Naive thymus-derived CD8-positive, alpha-beta T cell (primary cell): ENCODE measurements around the gene OGFR. TPM values are rescaled to one million over a fixed set of nuclear protein-coding genes. Genes with fewer than 3 reads are reported as not detected.
A peak's percentile ranks its signal among the peaks of the same experiment; 100 is the strongest.

Source experiments
- ATAC-seq, 2 donors: fragments of 150-1000 bp; cut with Tn5 transposase in 1 of 2; sonication (Bioruptor Pico), chemical (Tn5 transposase) in 1 of 2; 1 replicate in 1 of 2; 2 replicates in 1 of 2; pipeline ENCODE4 v1.10.0; 2021; ENCODE audit warnings: mild to moderate bottlenecking in 2 of 2, moderate library complexity in 2 of 2
- POLR2A ChIA-PET: fragments of 350-600 bp; sonication (Branson Sonifier 250); formaldehyde crosslinking; loops from one replicate; lab custom pipeline; 2021; ENCODE audit warnings: antibody characterized with exemption; lab: Charles Lee
- DNase-seq, 10 donors: peaks; one replicate each; pipeline versions ENCODE4 v3.0.0 to v3.0.0-alpha.2; 2020 to 2022
- H3K27ac Mint-ChIP-seq, 10 donors: one replicate each; pipeline ENCODE4 v1.8.0; 2020 to 2022; ENCODE audit warnings: mild to moderate bottlenecking in 10 of 10, mixed read lengths in 10 of 10, moderate library complexity in 4 of 10, inconsistent platforms in 1 of 10
- H3K27me3 Mint-ChIP-seq, 5 donors: one replicate each; pipeline ENCODE4 v1.8.0; 2021 to 2022; ENCODE audit warnings: mixed read lengths in 5 of 5
- H3K36me3 Mint-ChIP-seq, 3 donors: one replicate each; pipeline ENCODE4 v1.8.0; 2020 to 2022; ENCODE audit warnings: mixed read lengths in 3 of 3, mild to moderate bottlenecking in 2 of 3, inconsistent platforms in 1 of 3
- H3K4me1 Mint-ChIP-seq, 4 donors: one replicate each; pipeline ENCODE4 v1.8.0; 2021 to 2022; ENCODE audit warnings: mixed read lengths in 4 of 4
- H3K4me3 Mint-ChIP-seq, 10 donors: one replicate each; pipeline ENCODE4 v1.8.0; 2020 to 2022; ENCODE audit warnings: mild to moderate bottlenecking in 10 of 10, mixed read lengths in 10 of 10, moderate library complexity in 6 of 10, inconsistent platforms in 1 of 10
- H3K9me3 Mint-ChIP-seq, 9 donors: one replicate each; pipeline ENCODE4 v1.8.0; 2020 to 2022; ENCODE audit warnings: mixed read lengths in 9 of 9, mild to moderate bottlenecking in 3 of 9, inconsistent platforms in 1 of 9, moderate library complexity in 1 of 9
- polyA plus RNA-seq, 3 donors: library from polyadenylated mRNA; unstranded; fragments of 300-500 nt; fragmentation: Illumina TruSeq; gene quantifications; one replicate each; pipeline ENCODE4 v1.2.3, GENCODE V29; 2021
- total RNA-seq, 8 experiments: library from RNA in 2 of 8; stranded (reverse) in 2 of 8; gene quantifications; one replicate each; pipeline ENCODE4 v1.2.3 and lab custom pipeline; 2021 to 2026

The OGFR gene
- total and polyA plus RNA-seq, 5 experiments from 2014 or later, result 26.5 to 79.9 (median 58.2) TPM

DNA sequence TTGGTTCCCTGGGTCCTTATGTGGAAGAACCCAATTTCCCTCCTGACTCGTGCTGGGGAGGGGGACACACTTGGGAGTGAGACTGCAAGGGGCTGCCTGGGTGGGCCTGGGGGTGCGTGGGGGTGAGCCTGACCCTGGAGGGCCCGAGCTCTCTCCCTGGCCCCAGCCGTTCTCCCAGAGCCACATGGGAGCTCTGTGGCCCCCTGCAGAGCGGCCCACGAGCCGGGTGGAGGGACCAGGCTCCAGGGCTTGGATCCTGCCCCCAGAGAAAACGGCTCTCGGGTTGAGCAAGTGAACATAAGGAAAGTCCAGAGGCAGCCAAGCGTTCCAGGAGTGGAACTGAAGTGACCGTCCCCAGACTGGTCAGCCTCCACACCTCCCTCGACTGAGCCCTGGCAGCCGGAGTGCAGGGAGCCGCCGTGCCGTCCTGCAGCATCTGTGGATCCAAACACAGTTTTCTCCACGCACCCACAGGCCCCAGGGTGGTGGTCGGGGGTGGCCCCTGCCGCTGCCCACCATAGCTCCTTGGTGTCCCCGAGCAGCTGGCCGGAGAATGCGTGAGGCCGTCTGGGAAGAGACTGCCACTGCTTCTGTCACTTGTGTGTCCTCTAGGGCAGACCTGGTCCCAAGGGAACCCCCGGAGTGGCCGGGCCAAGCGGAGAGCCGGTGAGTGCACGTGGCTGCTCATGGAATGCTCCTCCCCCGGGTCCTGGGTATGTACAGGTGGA lies 22.8 kb downstream of the OGFR start:
- no peak overlapping the region for H3K4me3 Mint-ChIP-seq
- H3K36me3 Mint-ChIP-seq, result no peaks in the 10 kb centered on the region
- no peaks in the 10 kb centered on the region for H3K27me3 Mint-ChIP-seq
- POLR2A ChIA-PET, result no interaction called here
- DNase-seq, result peak in 1 of 10 donors; percentile 45
- ATAC-seq, result no peak
- H3K4me1 Mint-ChIP-seq, result peaks cover 0 to 13% (median 6%) of the 10 kb centered on the region in 4 donors
- no peak overlapping the region for H3K27ac Mint-ChIP-seq
- no peaks in the 10 kb centered on the region for H3K9me3 Mint-ChIP-seq

GRCh38 chr20:62828051-62828450 lies 23.4 kb downstream of the OGFR start:
- no peaks in the 10 kb centered on the region for H3K36me3 Mint-ChIP-seq
- H3K4me3 Mint-ChIP-seq, result no peak overlapping the region
- H3K27me3 Mint-ChIP-seq, result no peaks in the 10 kb centered on the region
- H3K9me3 Mint-ChIP-seq, result no peaks in the 10 kb centered on the region
- POLR2A ChIA-PET, result no interaction called here
- peaks cover 0 to 16% (median 7%) of the 10 kb centered on the region in 4 donors for H3K4me1 Mint-ChIP-seq
- peak in 1 of 10 donors; percentile 28 for DNase-seq
- no peak for ATAC-seq
- no peak overlapping the region for H3K27ac Mint-ChIP-seq

- no peak overlapping the region for H3K4me3 Mint-ChIP-seq
- H3K9me3 Mint-ChIP-seq, result no peaks in the 10 kb centered on the region
- DNase-seq, result peak in 1 of 10 donors; percentile 58
- ATAC-seq, result no peak
- no peaks in the 10 kb centered on the region for H3K36me3 Mint-ChIP-seq
- no peak overlapping the region for H3K27ac Mint-ChIP-seq
- POLR2A ChIA-PET, result interaction anchor here (0.6 kb wide), 1 partner anchor 228 kb away, joined by 4 read pairs; no protein-coding TSS in a partner anchor
- H3K4me1 Mint-ChIP-seq, result peaks cover 0 to 14% (median 6%) of the 10 kb centered on the region in 4 donors
- no peaks in the 10 kb centered on the region for H3K27me3 Mint-ChIP-seq
These were observed 24.0 kb downstream of the OGFR start for GRCh38 chr20:62828511-62829230.

GRCh38 chr20:62829231-62830230 lies 24.9 kb downstream of the OGFR start:
- Mint-ChIP-seq H3K4me1 (peaks cover 0 to 14% (median 6%) of the 10 kb centered on the region in 4 donors), H3K9me3 (no peaks in the 10 kb centered on the region), H3K27ac (no peak overlapping the region), H3K4me3 (no peak overlapping the region), H3K36me3 (no peaks in the 10 kb centered on the region), H3K27me3 (no peaks in the 10 kb centered on the region)
- POLR2A ChIA-PET, result interaction anchor here (0.6 kb wide), 1 partner anchor 227 kb away, joined by 4 read pairs; no protein-coding TSS in a partner anchor
- DNase-seq, result peak in 1 of 10 donors; percentile 60
- ATAC-seq, result no peak

DNA sequence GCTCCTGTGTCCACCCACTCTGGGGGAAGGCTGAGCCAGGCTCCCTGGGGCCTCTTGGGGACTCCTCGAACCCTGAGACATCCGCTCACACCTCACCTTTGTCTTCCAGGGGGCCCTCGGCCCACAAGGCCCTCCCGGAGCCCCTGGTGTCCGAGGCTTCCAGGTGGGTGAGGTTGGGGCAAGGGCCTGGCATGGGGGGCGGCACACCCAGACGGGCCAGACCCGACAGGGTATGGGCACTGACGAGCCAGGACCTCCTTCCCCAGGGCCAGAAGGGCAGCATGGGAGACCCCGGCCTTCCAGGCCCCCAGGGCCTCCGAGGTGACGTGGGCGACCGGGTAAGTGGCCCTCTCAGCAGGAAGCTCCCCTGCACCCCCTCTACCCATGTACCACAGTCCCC lies 25.6 kb downstream of the OGFR start:
- no peak overlapping the region for H3K4me3 Mint-ChIP-seq
- POLR2A ChIA-PET, result no interaction called here
- no peaks in the 10 kb centered on the region for H3K9me3 Mint-ChIP-seq

DNA sequence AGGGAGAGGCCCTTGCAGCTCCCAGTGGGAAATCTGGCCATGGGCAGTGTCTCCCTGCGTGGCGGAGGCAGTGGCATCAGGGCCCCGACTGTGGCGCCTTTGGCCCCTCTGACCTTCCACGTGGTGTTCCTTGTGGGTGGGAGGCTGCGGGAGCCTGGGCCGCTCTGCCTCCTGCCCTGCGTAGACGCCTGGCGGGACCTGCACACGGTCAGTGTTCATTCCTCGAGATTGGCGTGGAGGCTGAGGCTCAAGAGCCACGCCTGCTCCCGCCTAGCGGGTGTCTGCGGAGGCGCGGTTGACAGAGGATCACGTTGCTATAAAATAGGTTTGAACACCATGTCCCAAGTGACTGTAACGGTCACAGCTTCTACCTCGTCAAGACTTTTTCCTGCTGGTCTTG lies 26.2 kb downstream of the OGFR start:
- Mint-ChIP-seq H3K27ac (no peak overlapping the region), H3K27me3 (peaks cover 0 to 8% (median 0%) of the 10 kb centered on the region in 5 donors), H3K36me3 (no peaks in the 10 kb centered on the region), H3K4me3 (no peak overlapping the region), H3K9me3 (no peaks in the 10 kb centered on the region), H3K4me1 (peaks cover 0 to 14% (median 4%) of the 10 kb centered on the region in 4 donors)
- DNase-seq (peak in 1 of 10 donors; percentile 55), ATAC-seq (no peak)
- POLR2A ChIA-PET, result no interaction called here

More for the DNA sequence above, 25.6 kb downstream of the OGFR start:
- Mint-ChIP-seq H3K27me3 (peaks cover 0 to 2% (median 0%) of the 10 kb centered on the region in 5 donors), H3K36me3 (no peaks in the 10 kb centered on the region), H3K27ac (no peak overlapping the region), H3K4me1 (peaks cover 0 to 14% (median 4%) of the 10 kb centered on the region in 4 donors)
- ATAC-seq, result no peak
- peak in 1 of 10 donors; percentile 55 for DNase-seq

DNA sequence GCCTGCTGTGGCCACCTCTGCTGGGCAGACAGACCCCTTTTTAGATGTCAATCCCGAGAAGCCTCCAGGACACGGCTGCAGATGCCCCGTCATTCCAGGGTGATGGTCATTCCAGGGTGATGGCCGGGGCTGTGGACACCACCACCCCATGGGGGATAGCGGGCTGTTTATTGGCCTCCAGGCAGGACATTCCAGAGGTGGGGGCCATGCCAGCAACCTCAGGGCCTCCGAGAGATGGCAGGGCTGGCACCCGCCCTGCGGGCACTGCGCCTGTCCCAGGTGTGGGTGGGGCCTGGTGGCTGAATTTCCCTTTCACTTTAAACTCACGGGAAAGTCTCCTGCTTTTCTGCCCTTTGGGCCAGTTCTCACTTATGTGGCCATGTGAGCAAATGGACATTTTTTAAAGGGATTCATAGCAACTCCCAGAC lies 26.7 kb downstream of the OGFR start:
- H3K4me1 Mint-ChIP-seq, result peaks cover 0 to 14% (median 4%) of the 10 kb centered on the region in 4 donors
- POLR2A ChIA-PET, result no interaction called here
- H3K9me3 Mint-ChIP-seq, result no peaks in the 10 kb centered on the region
- no peak for DNase-seq
- H3K4me3 Mint-ChIP-seq, result no peak overlapping the region
- peaks cover 0 to 8% (median 0%) of the 10 kb centered on the region in 5 donors for H3K27me3 Mint-ChIP-seq
- no peak overlapping the region for H3K27ac Mint-ChIP-seq
- H3K36me3 Mint-ChIP-seq, result no peaks in the 10 kb centered on the region
- no peak for ATAC-seq

GRCh38 chr20:62831854-62832211 lies 27.2 kb downstream of the OGFR start:
- Mint-ChIP-seq H3K9me3 (no peaks in the 10 kb centered on the region), H3K4me3 (no peak overlapping the region), H3K36me3 (no peaks in the 10 kb centered on the region), H3K27me3 (peaks cover 0 to 8% (median 0%) of the 10 kb centered on the region in 5 donors), H3K27ac (peak overlapping the region in 1 of 10 donors; percentile 24), H3K4me1 (peaks cover 0 to 14% (median 4%) of the 10 kb centered on the region in 4 donors)
- no peak for DNase-seq
- POLR2A ChIA-PET, result no interaction called here
- ATAC-seq, result no peak

DNA sequence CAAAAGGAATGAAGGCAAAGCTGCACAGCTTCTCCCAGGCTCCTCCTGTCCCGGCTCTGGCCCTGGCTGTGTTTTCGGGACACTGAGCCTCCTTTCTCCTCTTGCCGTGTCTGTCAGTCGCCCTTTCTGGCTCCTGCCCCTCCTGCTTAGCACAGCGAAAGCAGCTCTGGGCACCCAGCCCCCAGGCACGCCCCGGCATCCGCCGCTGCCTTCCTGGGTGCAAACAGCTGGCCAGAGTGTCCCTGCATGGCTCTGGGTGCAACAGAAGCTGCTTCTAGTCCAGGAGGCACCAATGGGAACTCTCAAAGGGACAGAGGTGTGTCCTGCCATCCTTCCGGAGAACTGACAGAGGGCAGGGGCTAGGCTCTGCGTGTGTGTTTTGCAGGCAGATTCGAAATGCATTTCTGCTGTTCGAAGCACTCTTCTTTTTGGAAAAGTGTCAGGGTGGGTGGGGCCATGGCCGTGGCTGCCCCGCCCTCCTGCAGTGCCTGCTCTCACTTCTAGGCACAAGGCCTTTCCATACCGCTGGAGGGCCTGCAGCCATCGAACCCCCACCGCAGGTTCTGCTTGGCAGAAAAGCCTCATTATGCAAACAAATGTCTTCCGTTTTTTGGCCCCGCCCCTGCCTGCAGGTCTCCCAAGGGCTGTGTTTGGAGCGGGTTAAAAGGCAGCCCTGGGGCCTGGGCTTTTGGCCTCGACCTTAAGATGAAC lies 27.7 kb downstream of the OGFR start:
- Mint-ChIP-seq H3K27ac (peak overlapping the region in 1 of 10 donors; percentile 19), H3K36me3 (no peaks in the 10 kb centered on the region), H3K4me1 (peaks cover 0 to 14% (median 4%) of the 10 kb centered on the region in 4 donors), H3K9me3 (no peaks in the 10 kb centered on the region), H3K4me3 (peak overlapping the region in 1 of 10 donors; percentile 35), H3K27me3 (peaks cover 0 to 8% (median 0%) of the 10 kb centered on the region in 5 donors)
- peak in 1 of 10 donors; percentile 71 for DNase-seq
- ATAC-seq, result peak; percentile 14 to 82
- POLR2A ChIA-PET, result interaction anchor here (0.6 kb wide), 1 partner anchor 178 kb away, joined by 4 read pairs; no protein-coding TSS in a partner anchor

DNA sequence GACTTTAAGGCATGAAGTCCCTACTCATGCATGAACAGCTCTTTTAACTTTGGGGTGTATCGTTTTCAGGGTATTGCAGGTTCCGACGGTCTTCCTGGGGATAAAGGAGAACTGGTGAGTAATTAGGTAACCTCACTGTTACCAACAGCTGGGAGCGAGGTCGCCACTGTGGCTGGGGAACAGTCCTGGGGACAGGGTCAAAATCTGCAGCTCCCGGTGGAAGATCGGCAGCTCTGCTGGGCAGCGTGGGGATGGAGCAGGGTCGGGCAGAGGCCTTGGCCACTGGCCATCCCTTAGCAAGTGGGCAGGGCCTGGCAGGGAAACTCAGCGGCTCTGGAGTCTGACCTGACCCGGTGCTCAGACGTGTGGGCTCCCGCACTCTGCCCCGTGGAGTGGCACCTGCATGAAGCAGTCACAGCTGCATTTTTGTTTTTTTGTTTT lies 28.3 kb downstream of the OGFR start:
- Mint-ChIP-seq H3K27me3 (peaks cover 0 to 8% (median 0%) of the 10 kb centered on the region in 5 donors), H3K27ac (peak overlapping the region in 2 of 10 donors; percentile 19 to 37), H3K36me3 (no peaks in the 10 kb centered on the region), H3K9me3 (no peaks in the 10 kb centered on the region), H3K4me3 (peak overlapping the region in 2 of 10 donors; percentile 35 to 39), H3K4me1 (peaks cover 0 to 15% (median 4%) of the 10 kb centered on the region in 4 donors)
- ATAC-seq (peak in 1 of 2 donors; percentile 28), DNase-seq (no peak)
- POLR2A ChIA-PET, result no interaction called here

- ATAC-seq (no peak), DNase-seq (no peak)
- Mint-ChIP-seq H3K4me3 (no peak overlapping the region), H3K4me1 (peaks cover 0 to 19% (median 5%) of the 10 kb centered on the region in 4 donors), H3K27me3 (peaks cover 0 to 8% (median 0%) of the 10 kb centered on the region in 5 donors), H3K36me3 (no peaks in the 10 kb centered on the region), H3K9me3 (no peaks in the 10 kb centered on the region), H3K27ac (no peak overlapping the region)
- POLR2A ChIA-PET, result no interaction called here
These were observed 30.5 kb downstream of the OGFR start for GRCh38 chr20:62834967-62835730.
